ENCODE data around the gene MRGPRE.

DNA sequence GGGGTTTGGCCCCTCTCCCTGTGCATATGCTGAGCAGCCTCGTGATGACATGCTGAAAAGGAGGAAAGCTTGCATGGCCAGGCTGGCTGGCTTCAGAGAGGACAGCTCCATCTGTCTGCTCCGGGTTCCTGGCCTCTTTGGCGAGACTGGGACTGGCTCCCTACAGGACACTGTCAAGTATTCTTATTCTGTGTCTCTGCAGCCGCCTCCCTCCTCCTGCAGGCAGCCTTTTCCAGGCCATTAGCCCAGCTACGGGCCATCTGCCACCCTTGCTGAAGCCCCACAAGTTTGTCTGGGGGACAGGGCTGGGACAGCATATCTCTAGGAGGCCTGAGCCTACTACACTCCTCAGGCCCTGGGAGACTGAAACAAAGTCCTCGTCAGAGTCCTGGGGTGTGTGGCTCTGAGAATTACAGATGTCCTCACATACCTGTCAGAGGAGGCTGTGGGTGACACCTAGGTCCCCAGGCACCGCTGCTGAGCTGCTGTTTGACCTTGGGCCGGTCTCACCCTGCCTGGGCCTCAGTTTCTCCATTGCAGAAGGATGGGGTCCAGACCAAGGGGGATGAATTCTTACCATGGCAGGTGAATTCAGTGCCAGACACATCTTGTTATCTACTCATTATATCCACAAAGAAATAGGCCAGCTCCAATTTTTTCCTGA is 24.6 kb downstream of the MRGPRE start:
- TF ChIP-seq RNF2 (IDR thresholded peaks at IDR 0.05; ENCODE audit: borderline replicate concordance, low read depth) (no peak), ZSCAN20 (CRISPR knock-in tag; IDR thresholded peaks at IDR 0.05) (no peak), RFX5 (IDR thresholded peaks at IDR 0.05) (no peak)
- TF ChIP-seq, protein P1, sequence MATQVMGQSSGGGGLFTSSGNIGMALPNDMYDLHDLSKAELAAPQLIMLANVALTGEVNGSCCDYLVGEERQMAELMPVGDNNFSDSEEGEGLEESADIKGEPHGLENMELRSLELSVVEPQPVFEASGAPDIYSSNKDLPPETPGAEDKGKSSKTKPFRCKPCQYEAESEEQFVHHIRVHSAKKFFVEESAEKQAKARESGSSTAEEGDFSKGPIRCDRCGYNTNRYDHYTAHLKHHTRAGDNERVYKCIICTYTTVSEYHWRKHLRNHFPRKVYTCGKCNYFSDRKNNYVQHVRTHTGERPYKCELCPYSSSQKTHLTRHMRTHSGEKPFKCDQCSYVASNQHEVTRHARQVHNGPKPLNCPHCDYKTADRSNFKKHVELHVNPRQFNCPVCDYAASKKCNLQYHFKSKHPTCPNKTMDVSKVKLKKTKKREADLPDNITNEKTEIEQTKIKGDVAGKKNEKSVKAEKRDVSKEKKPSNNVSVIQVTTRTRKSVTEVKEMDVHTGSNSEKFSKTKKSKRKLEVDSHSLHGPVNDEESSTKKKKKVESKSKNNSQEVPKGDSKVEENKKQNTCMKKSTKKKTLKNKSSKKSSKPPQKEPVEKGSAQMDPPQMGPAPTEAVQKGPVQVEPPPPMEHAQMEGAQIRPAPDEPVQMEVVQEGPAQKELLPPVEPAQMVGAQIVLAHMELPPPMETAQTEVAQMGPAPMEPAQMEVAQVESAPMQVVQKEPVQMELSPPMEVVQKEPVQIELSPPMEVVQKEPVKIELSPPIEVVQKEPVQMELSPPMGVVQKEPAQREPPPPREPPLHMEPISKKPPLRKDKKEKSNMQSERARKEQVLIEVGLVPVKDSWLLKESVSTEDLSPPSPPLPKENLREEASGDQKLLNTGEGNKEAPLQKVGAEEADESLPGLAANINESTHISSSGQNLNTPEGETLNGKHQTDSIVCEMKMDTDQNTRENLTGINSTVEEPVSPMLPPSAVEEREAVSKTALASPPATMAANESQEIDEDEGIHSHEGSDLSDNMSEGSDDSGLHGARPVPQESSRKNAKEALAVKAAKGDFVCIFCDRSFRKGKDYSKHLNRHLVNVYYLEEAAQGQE (IDR thresholded peaks at IDR 0.05) = no peak
- TF ChIP-seq, protein P2, sequence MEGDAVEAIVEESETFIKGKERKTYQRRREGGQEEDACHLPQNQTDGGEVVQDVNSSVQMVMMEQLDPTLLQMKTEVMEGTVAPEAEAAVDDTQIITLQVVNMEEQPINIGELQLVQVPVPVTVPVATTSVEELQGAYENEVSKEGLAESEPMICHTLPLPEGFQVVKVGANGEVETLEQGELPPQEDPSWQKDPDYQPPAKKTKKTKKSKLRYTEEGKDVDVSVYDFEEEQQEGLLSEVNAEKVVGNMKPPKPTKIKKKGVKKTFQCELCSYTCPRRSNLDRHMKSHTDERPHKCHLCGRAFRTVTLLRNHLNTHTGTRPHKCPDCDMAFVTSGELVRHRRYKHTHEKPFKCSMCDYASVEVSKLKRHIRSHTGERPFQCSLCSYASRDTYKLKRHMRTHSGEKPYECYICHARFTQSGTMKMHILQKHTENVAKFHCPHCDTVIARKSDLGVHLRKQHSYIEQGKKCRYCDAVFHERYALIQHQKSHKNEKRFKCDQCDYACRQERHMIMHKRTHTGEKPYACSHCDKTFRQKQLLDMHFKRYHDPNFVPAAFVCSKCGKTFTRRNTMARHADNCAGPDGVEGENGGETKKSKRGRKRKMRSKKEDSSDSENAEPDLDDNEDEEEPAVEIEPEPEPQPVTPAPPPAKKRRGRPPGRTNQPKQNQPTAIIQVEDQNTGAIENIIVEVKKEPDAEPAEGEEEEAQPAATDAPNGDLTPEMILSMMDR (IDR thresholded peaks at IDR 0.05) = no peak
- TF ChIP-seq, protein P3, sequence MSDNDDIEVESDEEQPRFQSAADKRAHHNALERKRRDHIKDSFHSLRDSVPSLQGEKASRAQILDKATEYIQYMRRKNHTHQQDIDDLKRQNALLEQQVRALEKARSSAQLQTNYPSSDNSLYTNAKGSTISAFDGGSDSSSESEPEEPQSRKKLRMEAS (IDR thresholded peaks at IDR 0.05) = no peak

All from A549 (cell line).